Stimulated activated naive B cell treated with anti-CD40 and anti-IgM and Interleukin-4, amounts not matched to agents 10 μg/mL and 1 μg/mL and 100 μg/mL, for 72 hours (primary cell): ENCODE measurements around the gene GNA12.
"Not testable (repeated sequence)": the region's sequence is repeated elsewhere in the genome, so short reads cannot be mapped to it uniquely, and the experiment has no call there.

Source experiments
- ATAC-seq, 2 donors: fragments of 150-1000 bp; cut with Tn5 transposase; replicated peaks; 2 replicates each; pipeline ENCODE4 v1.10.0; 2021; ENCODE audit warnings: moderate library complexity in 1 of 2
- DNase-seq: peaks from one replicate; pipeline ENCODE4 v3.0.0; 2021
- H3K27ac Mint-ChIP-seq: one replicate; pipeline ENCODE4 v1.8.0; 2022; ENCODE audit warnings: mild to moderate bottlenecking, mixed read lengths
- H3K27me3 Mint-ChIP-seq, 2 donors: one replicate each; pipeline ENCODE4 v1.8.0; 2022; ENCODE audit warnings: mixed read lengths in 2 of 2
- H3K36me3 Mint-ChIP-seq, 2 donors: one replicate each; pipeline ENCODE4 v1.8.0; 2022; ENCODE audit warnings: mixed read lengths in 2 of 2, mild to moderate bottlenecking in 1 of 2
- H3K4me1 Mint-ChIP-seq, 2 donors: one replicate each; pipeline ENCODE4 v1.8.0; 2022; ENCODE audit warnings: mixed read lengths in 2 of 2, mild to moderate bottlenecking in 1 of 2
- H3K4me3 Mint-ChIP-seq, 2 donors: one replicate each; pipeline ENCODE4 v1.8.0; 2022; ENCODE audit warnings: mild to moderate bottlenecking in 2 of 2, mixed read lengths in 2 of 2, moderate library complexity in 1 of 2
- H3K9me3 Mint-ChIP-seq, 2 donors: one replicate each; pipeline ENCODE4 v1.8.0; 2022; ENCODE audit warnings: mixed read lengths in 2 of 2, mild to moderate bottlenecking in 1 of 2

GNA12 gene

DNA sequence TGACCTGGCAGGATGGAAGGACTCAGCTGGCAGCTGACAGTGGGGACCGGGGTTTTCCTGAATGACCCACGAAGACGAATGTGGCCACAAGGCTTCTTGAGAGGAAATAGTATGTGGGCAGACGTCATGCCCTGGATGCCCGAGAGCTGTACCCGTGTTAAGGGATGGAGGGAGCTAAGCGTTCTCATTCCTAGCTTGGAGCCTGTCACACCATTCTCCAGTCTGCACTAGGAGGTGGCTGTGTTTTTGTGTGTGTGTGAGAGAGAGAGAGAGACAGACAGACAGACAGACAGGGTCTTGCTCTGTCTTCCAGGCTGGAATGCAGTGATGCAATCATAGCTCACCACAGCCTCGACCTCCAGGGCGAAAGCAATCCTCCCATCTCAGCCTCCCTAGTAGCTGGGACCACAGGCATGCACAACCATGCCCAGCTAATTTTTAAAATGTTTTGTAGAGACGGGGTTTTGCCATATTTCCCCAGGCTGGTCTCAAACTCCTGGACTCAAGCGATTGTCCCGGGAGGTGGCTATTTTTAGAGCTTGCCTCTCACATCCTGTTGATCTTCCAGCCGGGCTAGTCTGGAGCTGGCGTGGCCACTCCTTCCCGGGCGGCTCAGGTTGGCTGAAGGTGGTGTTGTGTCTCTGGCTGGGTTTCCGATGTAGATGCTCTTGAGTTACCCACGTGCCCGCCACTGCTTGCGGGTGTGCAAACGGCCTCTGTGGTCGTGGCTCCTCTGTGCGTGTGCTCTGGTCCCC lies 154.0 kb downstream of the GNA12 start:
- Mint-ChIP-seq H3K4me1 (peaks cover 14 to 37% of the 10 kb centered on the region in 2 donors), H3K9me3 (no peaks in the 10 kb centered on the region), H3K36me3 (no peaks in the 10 kb centered on the region), H3K4me3 (no peak overlapping the region), H3K27ac (no peak overlapping the region), H3K27me3 (peaks cover 35 to 49% of the 10 kb centered on the region in 2 donors)
- ATAC-seq: no peak
- DNase-seq: no peak

DNA sequence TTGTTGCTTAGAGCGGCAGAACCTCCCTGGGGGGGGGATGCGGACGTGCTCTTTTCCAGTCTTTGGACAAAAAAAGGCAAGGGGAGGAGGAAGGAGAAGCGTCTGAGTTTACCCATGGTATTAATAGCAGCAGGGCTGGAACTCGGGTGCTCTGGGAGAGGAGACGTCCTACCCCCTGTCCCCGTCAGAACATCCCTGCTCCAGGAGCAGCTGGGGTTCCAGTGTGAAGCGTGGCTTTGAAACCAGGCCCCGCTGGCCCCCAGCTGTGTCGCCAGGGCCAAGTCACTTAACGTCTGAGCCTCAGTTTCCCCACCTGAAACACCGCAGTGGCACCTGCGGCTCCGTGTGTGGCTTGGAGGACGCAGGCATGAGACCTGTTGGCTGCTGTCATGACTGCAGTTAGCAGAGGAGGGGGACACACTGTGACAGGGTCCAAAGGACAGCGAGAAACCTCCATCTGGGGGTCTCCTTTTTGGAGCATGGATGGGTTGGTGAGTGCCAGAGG lies 154.7 kb downstream of the GNA12 start:
- Mint-ChIP-seq H3K4me1 (peaks cover 14 to 37% of the 10 kb centered on the region in 2 donors), H3K4me3 (peak overlapping the region; percentile 66 to 79), H3K27ac (peak overlapping the region; percentile 89)

DNA sequence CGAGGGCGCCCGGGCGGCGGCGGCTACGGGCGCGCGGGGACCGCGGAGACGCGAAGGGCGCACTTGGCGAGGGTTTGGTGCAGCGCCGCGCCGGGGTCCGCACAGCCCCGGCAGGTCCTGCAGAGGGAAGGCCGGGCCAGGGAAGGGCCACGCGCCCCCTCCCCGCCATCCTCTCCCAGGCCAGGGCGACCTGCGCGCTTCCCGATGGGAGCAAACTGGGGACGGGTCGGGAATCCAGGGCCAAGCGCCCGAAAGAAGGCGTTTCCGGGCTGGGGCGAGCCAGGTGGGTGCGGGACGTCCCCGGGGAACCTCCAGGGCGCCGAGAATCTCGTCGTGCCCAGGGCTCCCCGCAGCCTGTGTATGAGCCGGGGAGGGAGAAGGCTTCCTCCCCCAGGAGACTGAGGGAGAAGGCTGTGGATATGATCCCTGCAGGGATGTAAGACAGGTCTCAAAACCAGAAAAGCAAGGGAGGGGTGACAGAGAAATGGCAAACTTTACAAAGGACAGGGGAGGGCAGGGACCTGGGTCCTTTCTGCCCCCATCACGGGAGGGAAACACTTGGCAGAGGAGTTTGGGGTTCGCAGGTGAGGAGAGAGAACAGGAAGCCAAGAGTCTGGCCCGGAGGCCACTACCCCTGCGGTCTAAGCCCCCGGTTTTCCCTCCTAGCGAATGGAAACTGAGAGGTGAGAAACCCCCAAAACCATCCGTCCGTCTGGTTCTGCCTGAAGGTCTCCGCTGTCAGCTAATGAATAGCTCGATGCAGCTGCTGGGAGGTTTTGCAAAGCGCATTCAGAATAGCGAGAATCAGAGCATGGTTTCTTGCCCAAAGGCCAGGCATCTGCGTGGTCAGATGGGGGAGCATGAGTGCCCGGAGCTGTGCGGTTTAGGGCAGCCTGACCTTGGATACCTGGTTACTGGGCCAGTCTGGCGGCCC lies 155.4 kb downstream of the GNA12 start:
- no peaks in the 10 kb centered on the region for H3K36me3 Mint-ChIP-seq
- no peaks in the 10 kb centered on the region for H3K9me3 Mint-ChIP-seq
- H3K27ac Mint-ChIP-seq: peak overlapping the region; percentile 89
- DNase-seq: peak; percentile 56
- peak overlapping the region; percentile 66 to 79 for H3K4me3 Mint-ChIP-seq
- peaks cover 14 to 37% of the 10 kb centered on the region in 2 donors for H3K4me1 Mint-ChIP-seq
- peaks cover 35 to 49% of the 10 kb centered on the region in 2 donors for H3K27me3 Mint-ChIP-seq
- peak; percentile 75 to 77 for ATAC-seq

More for the DNA sequence above, 154.7 kb downstream of the GNA12 start:
- ATAC-seq (peak; percentile 8 to 12), DNase-seq (no peak)
- Mint-ChIP-seq H3K27me3 (peaks cover 35 to 49% of the 10 kb centered on the region in 2 donors), H3K9me3 (no peaks in the 10 kb centered on the region), H3K36me3 (no peaks in the 10 kb centered on the region)

DNA sequence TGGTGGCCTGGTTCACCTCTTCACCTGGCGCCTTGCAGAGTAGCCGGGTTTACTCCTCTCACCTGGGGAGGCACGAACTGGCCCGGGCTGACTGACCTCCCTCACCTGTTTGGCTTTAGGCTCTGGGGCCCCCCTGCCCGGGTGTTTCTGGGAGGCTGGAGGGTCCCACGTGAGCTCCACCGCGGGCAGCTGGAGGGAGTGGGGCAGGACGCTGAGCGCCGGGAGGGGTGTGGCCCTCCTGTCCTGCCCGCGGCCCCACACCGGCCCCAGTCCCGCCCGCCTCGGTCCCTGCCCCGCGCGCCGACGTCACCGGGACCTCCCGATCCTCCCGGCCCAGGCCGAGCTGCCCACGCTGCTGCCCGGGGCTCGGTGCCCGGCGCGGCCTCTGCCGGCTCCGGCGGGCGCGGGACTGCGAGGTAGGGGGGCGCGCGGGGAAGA lies 156.2 kb downstream of the GNA12 start, which contains the start of gene AMZ1:
Gene AMZ1 (plus strand): TSS at position 322 of the 438 bp plus-strand sequence. CDS start 12,250 bp downstream, outside the sequence.
- Mint-ChIP-seq H3K9me3 (no peaks in the 10 kb centered on the region), H3K4me1 (peaks cover 14 to 37% of the 10 kb centered on the region in 2 donors), H3K27me3 (peaks cover 41 to 56% of the 10 kb centered on the region in 2 donors), H3K27ac (peak within 1 kb of the TSS; percentile 89), H3K36me3 (no peaks in the 10 kb centered on the region), H3K4me3 (peak within 1 kb of the TSS; percentile 66 to 79)
- ATAC-seq (peak; percentile 10 to 20), DNase-seq (no peak)

DNA sequence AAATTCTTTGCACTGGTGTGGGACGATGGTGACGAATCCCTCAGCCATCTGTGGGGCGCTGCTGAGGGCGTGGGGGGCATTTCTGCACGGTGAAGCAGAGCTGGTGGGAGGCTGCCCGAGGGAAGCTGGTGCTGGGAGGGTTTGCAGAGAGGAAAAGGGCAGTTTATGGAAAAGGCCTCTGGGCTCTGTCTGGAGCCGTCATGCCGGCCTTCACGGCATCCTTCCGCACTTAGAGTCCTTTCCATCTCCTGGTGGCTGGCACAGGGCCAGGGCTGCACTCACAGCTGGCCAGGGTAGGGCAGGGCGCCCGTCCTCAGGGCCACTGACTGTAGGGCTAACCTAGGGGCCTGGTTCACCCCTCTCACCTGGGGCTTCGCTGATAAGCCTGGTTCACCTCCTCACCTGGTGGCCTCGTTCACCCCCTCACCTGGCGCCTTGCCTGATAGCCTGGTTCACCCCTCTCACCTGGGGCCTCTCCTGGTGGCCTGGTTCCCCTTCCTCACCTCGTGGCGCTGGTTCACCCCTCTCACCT lies 156.7 kb downstream of the GNA12 start:
- peaks cover 46 to 59% of the 10 kb centered on the region in 2 donors for H3K27me3 Mint-ChIP-seq

DNA sequence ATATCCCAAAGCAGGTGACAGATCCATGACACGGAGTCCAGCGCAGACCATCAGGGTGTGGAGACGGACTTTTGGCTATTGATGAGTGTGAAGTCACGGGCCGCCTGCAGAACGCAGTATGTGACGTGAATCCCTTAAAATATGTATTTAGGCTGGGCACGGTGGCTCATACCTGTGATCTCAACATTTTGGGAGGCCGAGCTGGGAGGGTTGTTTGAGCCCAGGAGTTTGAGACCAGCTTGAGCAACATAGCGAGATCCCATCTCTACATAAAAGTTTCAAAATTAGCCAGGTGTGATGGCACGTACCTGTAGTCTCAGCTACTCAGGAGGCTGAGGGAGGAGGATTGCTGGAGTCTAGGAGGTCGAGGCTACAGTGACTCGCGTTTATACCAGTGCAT lies 158.0 kb downstream of the GNA12 start:
- H3K4me3 Mint-ChIP-seq: no peak overlapping the region
- no peaks in the 10 kb centered on the region for H3K36me3 Mint-ChIP-seq
- peaks cover 43 to 64% of the 10 kb centered on the region in 2 donors for H3K27me3 Mint-ChIP-seq
- no peak for ATAC-seq
- H3K9me3 Mint-ChIP-seq: no peaks in the 10 kb centered on the region
- H3K4me1 Mint-ChIP-seq: peaks cover 14 to 34% of the 10 kb centered on the region in 2 donors
- no peak overlapping the region for H3K27ac Mint-ChIP-seq
- DNase-seq: no peak

More for the DNA sequence above, 156.7 kb downstream of the GNA12 start:
- H3K4me3 Mint-ChIP-seq: peak overlapping the region in 1 of 2 donors; percentile 28
- H3K27ac Mint-ChIP-seq: no peak overlapping the region
- no peak for DNase-seq
- no peaks in the 10 kb centered on the region for H3K36me3 Mint-ChIP-seq
- ATAC-seq: no peak
- no peaks in the 10 kb centered on the region for H3K9me3 Mint-ChIP-seq
- peaks cover 14 to 37% of the 10 kb centered on the region in 2 donors for H3K4me1 Mint-ChIP-seq

DNA sequence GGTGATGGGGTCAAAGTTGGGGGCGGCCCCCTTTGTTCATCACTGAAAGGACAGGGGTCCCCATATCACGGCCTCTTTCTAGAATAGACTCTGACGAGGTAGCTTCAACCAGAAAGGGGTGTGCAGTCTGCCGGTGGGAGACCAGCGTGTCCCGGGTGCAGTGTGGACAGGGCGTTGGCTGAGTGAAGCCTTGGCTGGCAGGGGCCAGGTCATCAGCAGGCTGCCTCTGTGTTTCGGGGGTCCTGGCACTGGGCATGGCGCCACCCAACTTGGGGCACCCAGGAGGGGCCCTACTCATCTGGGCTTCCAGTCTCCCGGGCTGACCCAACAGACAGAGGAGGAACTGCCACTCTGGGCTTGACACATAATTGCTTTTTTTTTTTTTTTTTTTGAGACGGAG lies 159.6 kb downstream of the GNA12 start:
- no peak overlapping the region for H3K27ac Mint-ChIP-seq
- peaks cover 35 to 53% of the 10 kb centered on the region in 2 donors for H3K27me3 Mint-ChIP-seq
- no peaks in the 10 kb centered on the region for H3K9me3 Mint-ChIP-seq
- no peak overlapping the region for H3K4me3 Mint-ChIP-seq
- DNase-seq: no peak
- no peaks in the 10 kb centered on the region for H3K36me3 Mint-ChIP-seq
- peaks cover 11 to 18% of the 10 kb centered on the region in 2 donors for H3K4me1 Mint-ChIP-seq
- no peak for ATAC-seq

DNA sequence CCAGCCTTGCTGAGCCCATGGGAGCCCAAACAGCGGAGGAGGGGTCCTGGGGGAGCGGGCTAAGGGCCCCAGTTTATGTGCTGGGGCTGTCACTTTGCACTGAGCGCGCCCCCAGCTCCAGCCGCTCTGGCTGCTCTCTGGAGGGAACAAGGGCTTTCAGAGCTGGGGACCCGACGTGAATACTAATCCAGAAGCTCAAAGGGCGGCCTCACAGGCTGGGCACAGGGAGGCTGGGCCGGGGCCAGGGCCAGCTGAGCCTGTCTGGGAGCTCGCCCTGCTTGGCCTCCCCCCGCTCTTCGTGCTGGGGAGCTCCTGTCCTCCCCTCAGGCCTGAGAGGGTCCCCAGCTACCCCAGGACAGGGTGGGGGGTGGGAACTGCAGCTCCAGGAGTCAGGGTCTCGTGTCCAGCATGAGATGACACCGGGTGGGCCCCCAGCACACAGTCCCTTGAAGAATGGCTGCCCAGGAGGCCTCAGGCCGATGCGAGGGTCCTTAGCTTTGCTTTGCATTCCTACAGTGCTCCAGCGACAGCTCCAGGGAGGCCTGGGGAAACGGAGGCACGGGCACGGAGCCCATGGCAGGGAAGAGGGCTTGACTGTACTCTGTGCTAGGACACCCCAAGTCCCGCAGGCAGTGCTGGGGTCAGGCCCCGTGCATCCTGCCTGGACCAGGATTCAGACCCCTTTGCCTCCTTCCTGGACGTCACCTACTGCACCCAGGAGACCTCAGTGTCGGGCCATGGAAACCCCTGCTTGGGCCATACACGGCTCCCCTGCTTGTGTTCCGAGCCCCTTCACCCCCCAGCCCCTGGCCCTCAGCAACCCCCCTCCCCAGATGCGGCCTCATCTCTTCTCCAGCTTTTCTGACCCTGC lies 161.9 kb downstream of the GNA12 start:
- H3K9me3 Mint-ChIP-seq: no peaks in the 10 kb centered on the region
- peaks cover 22 to 35% of the 10 kb centered on the region in 2 donors for H3K27me3 Mint-ChIP-seq
- no peak overlapping the region for H3K27ac Mint-ChIP-seq

DNA sequence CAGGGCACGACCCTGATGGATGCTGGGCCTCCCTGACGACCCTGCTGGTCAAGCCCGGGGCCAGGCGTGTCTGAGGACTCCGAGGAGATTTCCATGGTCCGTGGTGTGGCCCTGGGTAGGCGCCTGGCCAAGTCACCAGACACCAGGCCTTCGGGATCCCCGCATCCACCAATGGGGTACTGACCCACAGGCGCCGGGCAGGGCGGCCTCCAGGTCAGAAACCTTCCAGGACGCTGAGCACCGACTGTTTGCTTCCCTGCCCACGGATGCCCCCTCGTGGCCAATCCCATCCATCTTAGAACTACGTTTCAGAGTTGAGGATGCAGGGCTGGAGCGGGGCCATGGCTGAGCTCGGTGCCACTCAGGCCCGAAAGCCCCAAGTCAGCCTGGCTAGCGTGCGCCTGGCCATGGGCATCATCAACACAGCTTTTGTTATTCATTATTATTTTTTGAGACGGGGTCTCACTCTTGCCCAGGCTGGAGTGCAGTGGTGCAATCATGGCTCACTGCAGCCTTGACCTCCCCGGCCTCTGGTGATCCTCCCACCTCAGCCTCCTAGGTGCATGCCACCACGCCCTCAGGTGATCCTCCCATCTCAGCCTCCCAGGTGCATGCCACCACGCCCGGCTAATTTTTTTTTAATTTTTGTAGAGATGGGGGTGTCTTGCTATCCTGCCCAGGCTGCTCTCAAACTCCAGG lies 163.2 kb downstream of the GNA12 start:
- no peaks in the 10 kb centered on the region for H3K36me3 Mint-ChIP-seq
- no peak overlapping the region for H3K4me3 Mint-ChIP-seq
- no peaks in the 10 kb centered on the region for H3K9me3 Mint-ChIP-seq
- peaks cover 17 to 27% of the 10 kb centered on the region in 2 donors for H3K27me3 Mint-ChIP-seq
- no peak overlapping the region for H3K27ac Mint-ChIP-seq
- peaks cover 0 to 3% of the 10 kb centered on the region in 2 donors for H3K4me1 Mint-ChIP-seq
- no peak for DNase-seq
- peak; percentile 74 to 86 for ATAC-seq

More for the DNA sequence above, 161.9 kb downstream of the GNA12 start:
- Mint-ChIP-seq H3K4me1 (peaks cover 0 to 3% of the 10 kb centered on the region in 2 donors), H3K4me3 (no peak overlapping the region), H3K36me3 (no peaks in the 10 kb centered on the region)
- ATAC-seq: no peak
- no peak for DNase-seq

DNA sequence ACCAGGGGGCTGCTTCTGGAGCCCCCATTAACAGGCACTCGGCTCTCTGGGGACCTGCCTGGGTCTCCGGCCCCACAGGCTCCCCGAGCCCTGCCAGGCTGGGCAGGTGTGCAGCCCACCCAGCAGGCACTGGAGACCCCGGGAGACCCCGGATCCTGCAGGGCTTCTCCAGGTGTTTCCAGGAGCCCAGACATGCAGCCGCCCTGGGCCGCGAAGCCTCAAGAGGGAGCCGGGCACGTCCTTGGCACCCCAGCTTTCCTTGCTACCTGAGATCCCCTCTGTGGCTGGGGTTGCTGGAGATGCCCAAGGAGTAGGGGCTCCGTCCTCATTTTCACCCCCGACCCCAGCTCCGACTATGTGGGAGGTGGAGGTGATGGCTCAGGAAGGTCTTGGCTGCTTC lies 163.9 kb downstream of the GNA12 start:
- no peak for DNase-seq
- no peaks in the 10 kb centered on the region for H3K36me3 Mint-ChIP-seq
- H3K4me1 Mint-ChIP-seq: peaks cover 0 to 3% of the 10 kb centered on the region in 2 donors
- ATAC-seq: no peak
- peaks cover 16 to 23% of the 10 kb centered on the region in 2 donors for H3K27me3 Mint-ChIP-seq
- no peaks in the 10 kb centered on the region for H3K9me3 Mint-ChIP-seq
- no peak overlapping the region for H3K27ac Mint-ChIP-seq
- no peak overlapping the region for H3K4me3 Mint-ChIP-seq

DNA sequence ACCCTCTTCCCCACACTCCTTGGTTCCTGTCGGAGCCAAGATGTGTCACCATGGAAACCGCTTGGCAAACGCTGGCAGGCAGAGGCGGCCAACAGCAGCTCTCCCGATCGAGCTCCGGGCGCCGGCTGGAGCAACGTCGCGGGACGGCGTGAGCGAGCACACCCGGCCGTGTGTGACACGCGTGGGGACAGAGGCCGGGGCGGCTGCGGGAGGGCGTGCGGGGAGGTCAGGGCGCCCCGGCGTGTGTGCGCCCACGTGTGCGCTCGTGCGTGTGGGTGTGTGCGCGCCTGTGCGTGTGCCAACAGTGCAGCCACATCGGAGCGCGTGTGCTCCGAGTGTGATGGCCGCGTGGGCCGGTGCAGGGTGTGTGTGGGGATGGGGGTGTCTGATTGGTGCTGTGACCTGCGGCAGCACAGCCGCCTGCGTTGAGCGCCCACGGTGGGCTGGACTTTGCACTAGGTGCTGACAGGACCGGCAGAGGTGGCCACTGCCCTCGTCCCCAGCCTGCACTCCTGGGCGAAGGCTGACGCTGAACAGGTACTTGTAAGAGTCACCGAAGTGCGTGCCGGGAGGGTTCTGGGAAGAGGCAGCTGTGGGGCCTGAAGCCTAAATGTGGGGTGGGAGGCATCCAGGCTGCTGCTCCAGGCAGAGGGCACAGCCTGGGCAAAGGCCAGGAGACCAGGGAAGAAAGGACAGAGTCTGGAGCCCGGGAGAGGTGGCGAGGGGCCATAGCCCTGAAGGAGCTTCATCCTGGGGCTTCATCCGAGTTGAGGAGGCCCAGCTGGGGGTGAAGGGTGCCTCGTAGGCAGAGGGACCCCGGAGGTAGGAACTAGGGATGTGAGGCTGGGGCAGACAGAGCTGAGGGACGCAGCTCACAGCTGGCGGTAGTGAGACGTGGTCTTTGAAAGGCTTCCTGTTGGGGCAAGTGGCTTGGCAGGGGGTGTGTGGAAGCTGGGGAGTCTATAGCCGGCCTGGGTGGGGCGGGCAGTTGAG lies 164.7 kb downstream of the GNA12 start:
- H3K36me3 Mint-ChIP-seq, H3K9me3 Mint-ChIP-seq, H3K4me1 Mint-ChIP-seq, H3K4me3 Mint-ChIP-seq, ATAC-seq, DNase-seq: not testable (repeated sequence)
- peak overlapping the region; percentile 47 for H3K27ac Mint-ChIP-seq
- peaks cover 16 to 23% of the 10 kb centered on the region in 2 donors for H3K27me3 Mint-ChIP-seq

DNA sequence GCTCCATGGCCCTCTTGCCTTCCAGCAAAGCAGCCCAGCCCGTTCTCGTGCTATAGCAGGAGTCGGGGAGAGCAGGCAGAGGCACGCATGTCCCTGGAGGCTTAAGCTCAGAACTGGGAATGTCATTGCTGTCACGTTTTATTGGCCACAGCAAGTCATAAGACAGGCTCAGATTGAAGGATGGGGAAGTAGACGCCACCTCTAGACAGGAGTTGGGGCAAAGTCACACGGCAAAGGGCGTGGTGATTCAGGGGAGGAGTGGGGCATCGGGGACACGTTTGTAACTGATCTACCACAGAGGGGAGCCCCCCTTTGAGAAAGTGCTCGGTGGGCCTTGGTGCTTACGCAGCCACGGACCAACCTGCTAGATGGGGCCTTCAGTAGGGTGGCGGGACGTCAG lies 165.7 kb downstream of the GNA12 start:
- not testable (repeated sequence) for H3K4me3 Mint-ChIP-seq, H3K27ac Mint-ChIP-seq, DNase-seq, H3K9me3 Mint-ChIP-seq, H3K36me3 Mint-ChIP-seq, H3K4me1 Mint-ChIP-seq, ATAC-seq
- peaks cover 16 to 22% of the 10 kb centered on the region in 2 donors for H3K27me3 Mint-ChIP-seq
